ENCODE results near the gene C5orf15.
A peak's percentile ranks its signal among the peaks of the same experiment; 100 is the strongest.

C5orf15 gene

DNA sequence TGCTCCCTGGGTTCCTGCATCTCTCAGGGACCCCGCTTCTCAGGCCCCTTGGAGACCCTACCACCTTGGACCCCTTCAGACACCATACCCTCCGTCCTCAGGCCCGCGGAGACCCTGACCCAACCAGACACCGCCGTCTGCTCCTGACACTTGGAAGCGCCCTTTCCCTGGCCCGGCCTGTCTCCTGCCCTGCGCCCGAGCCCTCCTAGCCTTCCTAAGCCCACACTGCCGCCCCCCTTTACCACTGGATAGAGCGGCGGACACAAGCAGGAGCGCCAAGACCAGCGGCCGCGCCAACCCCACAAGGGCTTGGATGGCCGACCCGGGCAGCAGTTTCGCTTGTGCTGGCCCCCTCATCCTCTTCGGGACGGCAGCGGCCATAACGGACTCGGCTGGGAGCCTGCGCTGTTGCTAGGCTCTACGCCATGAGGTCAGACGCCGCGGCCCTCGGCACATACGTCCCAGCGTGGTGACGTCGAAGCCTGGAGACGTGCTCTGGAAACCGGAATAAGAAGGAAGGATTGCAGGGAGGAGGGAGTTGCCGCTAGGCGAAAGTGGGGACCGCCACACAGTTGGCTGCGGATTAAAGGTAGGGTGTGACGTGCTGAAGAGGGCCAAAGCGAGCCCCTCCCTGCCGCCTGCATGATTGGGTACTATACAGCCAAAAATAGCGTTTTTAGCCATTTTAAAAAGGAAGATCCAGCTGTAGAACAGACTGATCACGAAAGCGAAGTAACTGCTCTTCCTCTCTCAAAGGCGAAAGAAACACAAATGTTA, at the start of gene C5orf15:
Gene C5orf15, minus strand, starts transcription at position 422 of the 777 bp plus-strand sequence. Its CDS starts 41 bp downstream, at position 381.
- peak; percentile 97 for DNase-seq (ENCODE audit: low spot score)

- no peak for DNase-seq (ENCODE audit: low spot score)
Observed at GRCh38 chr5:134008266-134008749, 39.9 kb upstream of the C5orf15 start.

DNA sequence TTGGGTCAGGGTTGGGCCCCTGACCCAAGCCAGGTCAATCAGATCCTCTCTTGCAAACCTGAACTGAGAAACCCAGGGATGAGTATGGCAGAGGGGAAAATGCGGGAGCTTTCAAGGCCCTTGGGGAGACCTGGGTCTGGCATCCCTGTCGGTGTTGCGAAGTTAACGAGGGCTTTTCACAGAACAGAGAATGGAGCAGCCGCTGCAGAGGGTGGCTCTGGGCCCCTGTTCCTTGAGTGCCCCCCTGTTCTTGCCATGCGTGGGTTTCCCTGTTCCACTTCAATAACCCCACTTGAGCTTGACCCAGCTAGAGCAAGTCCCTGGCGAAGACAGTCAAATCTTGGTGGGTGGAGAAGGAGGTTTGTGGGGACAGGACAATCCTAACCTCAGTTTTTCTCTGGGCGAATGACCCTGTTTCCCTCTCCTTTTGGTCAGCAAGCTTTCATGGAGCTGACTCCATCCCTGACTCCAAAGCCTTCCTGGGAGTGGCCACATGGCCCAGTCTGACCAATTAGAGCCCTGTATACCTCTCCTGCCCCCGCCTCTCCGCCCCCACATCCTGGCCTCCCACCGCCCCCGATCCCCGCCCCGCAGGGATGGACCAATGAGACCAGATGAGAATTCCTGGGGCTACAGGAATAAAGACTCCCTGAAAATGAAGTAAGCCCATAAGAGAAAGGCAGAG, 39.3 kb upstream of the C5orf15 start:
- no peak for DNase-seq (ENCODE audit: low spot score)

- DNase-seq (ENCODE audit: low spot score) = no peak
Observed at GRCh38 chr5:134006115-134006514, 37.7 kb upstream of the C5orf15 start.

GRCh38 chr5:134005417-134006061, 37.1 kb upstream of the C5orf15 start:
- DNase-seq (ENCODE audit: low spot score) = no peak

GRCh38 chr5:134004626-134005416, 36.4 kb upstream of the C5orf15 start, which contains the start of gene VDAC1:
TSS of gene VDAC1 (minus strand) at chr5:134004975. CDS start at chr5:133993012, 11,963 bp downstream.
- DNase-seq (ENCODE audit: low spot score) = peak; percentile 89

GRCh38 chr5:134003817-134004625, 35.6 kb upstream of the C5orf15 start:
- no peak for DNase-seq (ENCODE audit: low spot score)

- DNase-seq (ENCODE audit: low spot score) = no peak
Observed at GRCh38 chr5:134003064-134003816, 34.8 kb upstream of the C5orf15 start.

DNA sequence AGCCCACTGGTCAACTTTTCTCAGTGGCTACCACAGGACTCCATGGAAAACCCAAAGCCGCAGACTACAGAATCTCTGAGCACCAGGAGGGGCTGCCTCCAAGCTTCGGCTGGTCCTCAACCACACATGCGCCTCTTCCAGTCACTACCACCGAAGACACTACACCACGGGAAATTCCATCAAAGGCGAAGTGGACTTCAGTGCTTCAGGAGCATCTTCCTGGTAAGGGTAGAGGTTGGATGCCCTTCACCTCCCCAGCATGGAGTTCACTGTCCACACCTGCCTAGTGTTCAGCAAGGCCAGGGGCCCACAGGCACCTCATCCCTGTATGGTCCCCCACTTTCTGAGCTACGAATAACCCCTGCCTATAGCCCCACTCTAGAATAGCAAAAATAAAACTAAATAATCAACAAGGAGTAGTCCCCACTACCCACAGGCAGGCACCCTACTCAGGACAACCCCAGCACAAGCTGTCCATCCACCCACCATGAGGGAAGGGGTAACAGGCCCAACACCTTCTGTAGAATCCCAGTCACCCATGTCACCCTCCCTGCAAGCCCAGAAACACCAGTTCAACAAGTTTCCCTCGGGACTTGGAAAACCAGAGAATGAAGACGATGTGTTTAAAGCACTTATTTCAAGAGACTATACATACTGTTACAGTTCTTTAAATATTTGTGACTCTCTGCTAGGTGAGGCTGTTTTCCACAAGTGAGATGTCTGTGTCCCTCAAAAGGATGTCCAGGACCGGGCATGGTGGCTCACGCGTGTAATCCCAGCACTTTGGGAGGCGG, 33.7 kb upstream of the C5orf15 start:
- no peak for DNase-seq (ENCODE audit: low spot score)

GRCh38 chr5:134000696-134001453, 32.5 kb upstream of the C5orf15 start:
- DNase-seq (ENCODE audit: low spot score) = no peak

DNA sequence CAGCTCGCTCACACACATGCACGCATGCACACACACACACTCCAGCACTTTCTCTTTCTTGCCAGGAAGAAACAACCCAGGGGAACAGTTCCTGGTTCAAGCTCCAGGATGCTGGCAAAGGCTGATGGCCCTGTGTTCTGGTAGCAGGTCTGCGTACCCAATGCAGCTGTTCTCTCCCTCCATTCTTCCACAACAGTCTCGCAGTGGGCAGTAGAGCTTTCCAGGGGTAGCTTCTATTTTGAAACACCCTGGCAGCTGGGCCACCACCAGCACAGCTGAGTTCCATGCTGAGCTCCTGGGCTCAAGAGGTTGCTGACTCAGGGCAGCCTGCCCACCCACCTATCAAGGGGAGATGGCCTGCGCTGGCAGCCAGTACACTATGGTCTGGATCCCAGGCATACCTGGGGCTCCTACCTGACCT, 31.7 kb upstream of the C5orf15 start:
- DNase-seq (ENCODE audit: low spot score) = no peak

DNA sequence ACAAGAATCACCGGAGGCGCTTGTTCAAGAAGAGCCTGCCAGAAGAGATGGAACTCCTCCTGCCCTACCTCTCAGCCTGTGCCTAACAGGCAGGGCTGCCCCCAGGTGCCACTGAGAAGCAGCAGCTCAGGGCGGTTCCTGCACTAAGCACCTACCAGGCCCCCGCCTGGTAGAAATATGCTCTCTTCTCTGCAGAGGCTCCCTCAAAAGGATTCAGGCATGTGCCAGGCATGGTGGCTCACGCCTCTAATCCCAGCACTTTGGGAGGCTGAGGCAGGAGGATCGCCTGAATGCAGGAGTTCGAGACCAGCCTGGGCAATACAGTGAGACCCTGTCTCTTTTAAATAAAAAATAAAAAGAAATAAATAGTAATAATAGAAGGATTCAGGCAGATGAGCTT, 30.4 kb upstream of the C5orf15 start:
- DNase-seq (ENCODE audit: low spot score) = no peak

DNA sequence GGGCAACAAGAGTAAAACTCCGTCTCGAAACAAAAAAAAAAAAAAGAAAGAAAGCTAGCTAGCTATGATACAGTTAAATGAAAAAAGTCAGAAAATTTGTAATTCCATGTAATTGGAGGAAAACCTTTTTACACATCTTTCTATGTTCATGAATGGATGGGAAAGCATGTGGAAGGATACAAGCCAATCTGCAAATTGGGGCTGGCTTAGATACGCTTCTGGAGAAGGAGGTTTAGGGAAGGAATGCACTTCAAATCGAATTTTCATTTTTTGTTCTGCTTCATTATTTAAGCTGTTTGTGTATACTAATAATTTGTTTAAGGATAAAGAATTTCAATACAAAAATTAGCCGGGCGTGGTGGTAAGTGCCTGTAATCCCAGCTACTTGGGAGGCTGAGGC, 29.6 kb upstream of the C5orf15 start:
- DNase-seq (ENCODE audit: low spot score) = no peak

DNA sequence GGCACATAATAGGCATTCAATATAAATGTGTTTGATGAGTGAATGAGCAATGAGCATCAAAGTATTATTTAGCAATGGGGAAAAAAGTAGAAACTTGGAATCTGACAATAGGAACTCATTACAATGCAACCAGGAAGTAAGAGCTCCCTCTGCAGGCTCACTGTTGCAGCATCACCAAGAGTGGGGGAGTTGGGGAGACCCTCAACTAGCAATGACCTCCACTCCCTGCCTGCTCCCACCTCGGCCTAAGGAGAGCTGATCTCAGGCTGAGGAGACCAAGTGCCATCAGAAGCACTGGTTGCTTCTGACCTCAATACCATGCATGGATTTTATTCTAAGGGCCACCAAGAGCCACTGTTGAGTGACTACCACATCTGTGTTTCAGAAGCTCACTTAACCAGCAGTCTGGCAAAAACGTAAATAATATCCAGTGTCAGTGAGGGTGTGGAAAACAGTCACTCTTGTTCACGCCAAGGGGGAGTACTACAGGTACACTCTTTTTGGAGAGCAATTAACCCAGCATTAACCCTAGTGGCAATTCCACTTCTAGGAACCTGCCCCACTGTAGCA, 28.3 kb upstream of the C5orf15 start:
- DNase-seq (ENCODE audit: low spot score) = no peak

DNA sequence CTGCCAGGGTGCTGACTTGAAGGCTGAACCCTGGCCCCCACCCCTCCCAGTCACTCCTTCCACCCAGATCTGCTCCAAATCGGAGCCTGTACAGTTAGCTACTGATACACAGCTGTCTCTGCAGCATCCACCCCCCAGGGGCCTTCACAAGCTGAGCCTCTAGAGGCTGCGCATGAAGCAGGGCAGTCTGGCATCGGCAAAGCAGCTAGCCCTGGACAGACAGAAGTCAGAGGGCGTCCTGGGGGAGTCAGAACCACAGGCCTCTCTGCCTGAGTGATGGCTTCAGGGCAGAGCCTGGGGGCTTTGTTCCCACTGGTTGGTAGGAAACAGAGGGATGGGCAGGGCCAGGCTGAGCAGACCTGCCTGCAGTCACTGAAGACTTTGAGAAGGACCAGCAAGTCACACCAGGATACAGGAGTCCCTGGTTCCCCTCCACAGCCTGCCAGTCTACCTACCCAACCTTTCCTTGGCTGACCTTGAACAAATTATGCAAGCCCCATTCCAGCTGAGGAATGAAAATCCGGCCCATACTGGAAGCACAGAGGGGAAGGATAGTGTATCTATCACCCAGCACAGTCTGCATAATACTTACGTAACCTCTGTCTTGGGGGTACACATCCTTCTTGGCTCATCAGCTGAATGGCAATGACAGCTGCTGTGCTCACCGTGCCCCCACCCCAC, 27.6 kb upstream of the C5orf15 start:
- DNase-seq (ENCODE audit: low spot score) = no peak

GRCh38 chr5:133995341-133995740, 26.9 kb upstream of the C5orf15 start:
- DNase-seq (ENCODE audit: low spot score) = no peak

DNA sequence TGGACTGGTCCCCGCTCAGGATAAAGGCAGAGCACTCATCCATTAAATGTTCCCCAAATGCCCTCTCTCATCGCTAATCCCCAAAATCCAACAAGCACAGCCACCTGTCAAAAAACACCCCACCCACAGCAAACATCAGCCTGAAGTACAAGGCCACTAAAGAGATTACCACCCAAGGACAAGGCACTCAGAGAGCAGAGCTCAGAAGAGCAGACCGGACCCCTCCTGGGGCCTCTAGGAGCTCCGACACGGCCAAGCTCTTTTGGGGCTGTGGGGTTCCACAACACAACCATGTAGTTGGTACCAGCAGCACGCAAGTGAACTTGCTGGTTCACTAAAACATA, 26.5 kb upstream of the C5orf15 start:
- no peak for DNase-seq (ENCODE audit: low spot score)
